Caco-2 (cell line): ENCODE measurements around the gene IL18. TPM values are rescaled to one million over a fixed set of nuclear protein-coding genes. Genes with fewer than 3 reads are reported as not detected.

ENCODE experiments used
- BruUV-seq: library from RNA; stranded (reverse); fragments of 400-500 nt; replicated peaks from 2 replicates; lab custom pipeline; 2021; lab: Mats Ljungman, UMichigan
- CTCF ChIA-PET: fragments of 300-600 bp; sonication (Branson Sonifier 250); formaldehyde crosslinking; loops from one replicate; lab custom pipeline; 2022; ENCODE audit warnings: antibody characterized with exemption; lab: Charles Lee
- POLR2A ChIA-PET: fragments of 300-600 bp; sonication (Branson Sonifier 250); formaldehyde crosslinking; loops from one replicate; lab custom pipeline; 2022; ENCODE audit warnings: antibody characterized with exemption; lab: Charles Lee
- DNase-seq, 2 experiments: peaks; one replicate each; pipeline versions ENCODE4 v3.0.0 to v3.0.0-alpha.2; 2020 to 2022
- H3K27me3 ChIP-seq: replicated peaks from 2 replicates; pipeline ENCODE4 v1.6.0; 2011; ENCODE audit warnings: low read length; ENCODE audit not compliant: control insufficient read depth, insufficient read depth
- H3K36me3 ChIP-seq: 2 replicates; pipeline ENCODE4 v1.5.1; 2011; ENCODE audit warnings: low read length; ENCODE audit not compliant: control insufficient read depth, insufficient read depth
- H3K4me1 ChIP-seq: fragments of 250-450 bp; sonication (Bioruptor Pico); 2 replicates; pipeline ENCODE4 v1.5.1; 2020; ENCODE audit warnings: mild to moderate bottlenecking
- H3K4me3 ChIP-seq: 2 replicates; pipeline ENCODE4 v1.5.1; 2011; ENCODE audit warnings: low read depth, mild to moderate bottlenecking, control low read depth, low read length
- H3K9me3 ChIP-seq: fragments of 250-450 bp; sonication (Bioruptor Pico); 2 replicates; pipeline ENCODE4 v1.5.1; 2020; ENCODE audit warnings: mild to moderate bottlenecking, moderate library complexity
- H3K27ac Mint-ChIP-seq: one replicate; pipeline ENCODE4 v1.8.0; 2022; ENCODE audit warnings: mixed read lengths; ENCODE audit not compliant: unreplicated experiment
- H3K27me3 Mint-ChIP-seq: one replicate; pipeline ENCODE4 v1.8.0; 2022; ENCODE audit warnings: mixed read lengths; ENCODE audit not compliant: insufficient read depth, unreplicated experiment
- H3K36me3 Mint-ChIP-seq: one replicate; pipeline ENCODE4 v1.8.0; 2022; ENCODE audit warnings: mild to moderate bottlenecking, mixed read lengths; ENCODE audit not compliant: insufficient read depth, unreplicated experiment
- H3K4me1 Mint-ChIP-seq: one replicate; pipeline ENCODE4 v1.8.0; 2022; ENCODE audit warnings: low read depth, mixed read lengths; ENCODE audit not compliant: unreplicated experiment
- H3K4me3 Mint-ChIP-seq: one replicate; pipeline ENCODE4 v1.8.0; 2022; ENCODE audit warnings: mild to moderate bottlenecking, moderate library complexity, mixed read lengths; ENCODE audit not compliant: unreplicated experiment
- H3K9me3 Mint-ChIP-seq: one replicate; pipeline ENCODE4 v1.8.0; 2022; ENCODE audit warnings: mixed read lengths; ENCODE audit not compliant: unreplicated experiment
- intact Hi-C: fragments of 100-400 bp; cut with micrococcal nuclease; formaldehyde crosslinking; loops from one replicate; pipeline ENCODE4 v1.10.0; 2022; ENCODE audit not compliant: unreplicated experiment
- total RNA-seq: library from RNA; stranded (reverse); gene quantifications from 2 replicates; pipeline ENCODE4 v1.2.3, GENCODE V29; 2022
- TF ChIP-seq, protein P1 (sequence below), 2 experiments: fragments of 200-600 bp in 1 of 2; IDR thresholded peaks; 1 replicate in 1 of 2; 2 replicates in 1 of 2; pipeline versions ENCODE4 v1.5.1 to v1.8.0; 2011 to 2022; ENCODE audit warnings: antibody characterized with exemption in 1 of 2, control low read depth in 1 of 2, inconsistent platforms in 1 of 2, low read depth in 1 of 2, low read length in 1 of 2, mild to moderate bottlenecking in 1 of 2, moderate library complexity in 1 of 2; ENCODE audit not compliant: insufficient read depth in 1 of 2, severe bottlenecking in 1 of 2, unreplicated experiment in 1 of 2

Gene IL18
- total RNA-seq, 1 experiment from 2014 or later, result 36.5 TPM

DNA sequence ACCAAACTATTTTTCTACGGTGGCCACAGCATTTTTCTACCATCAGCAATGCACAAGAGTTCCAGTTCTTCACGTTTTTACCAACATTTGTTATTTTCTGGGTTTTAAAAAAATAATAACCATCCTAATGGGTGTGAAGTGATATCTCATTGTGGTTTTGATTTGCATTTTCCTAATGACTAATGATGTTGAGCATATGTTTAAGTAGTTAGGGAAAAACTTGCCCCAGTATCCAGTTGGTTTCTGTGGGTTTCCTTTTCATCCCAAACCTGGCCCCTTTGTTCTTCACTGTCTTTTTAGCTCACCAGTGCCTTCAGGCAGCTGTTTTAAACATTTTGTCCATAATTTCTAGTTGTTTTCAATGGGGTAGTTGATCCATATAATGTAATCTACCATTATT is 47.6 kb upstream of the IL18 start:
- POLR2A ChIA-PET, result no interaction called here
- Histone ChIP-seq H3K4me1 (peaks cover 13% of the 10 kb centered on the region), H3K36me3 (no peaks in the 10 kb centered on the region), H3K27me3 (no peaks in the 10 kb centered on the region), H3K4me3 (no peak overlapping the region), H3K9me3 (0 out of 2 replicates have a peak, but pooled peaks cover 5% of the 10 kb centered on the region)
- Mint-ChIP-seq H3K36me3 (no peaks in the 10 kb centered on the region), H3K27me3 (peaks cover 6% of the 10 kb centered on the region), H3K9me3 (no peaks in the 10 kb centered on the region), H3K4me1 (peaks cover 13% of the 10 kb centered on the region), H3K27ac (no peak overlapping the region), H3K4me3 (no peak overlapping the region)
- TF ChIP-seq, protein P1, sequence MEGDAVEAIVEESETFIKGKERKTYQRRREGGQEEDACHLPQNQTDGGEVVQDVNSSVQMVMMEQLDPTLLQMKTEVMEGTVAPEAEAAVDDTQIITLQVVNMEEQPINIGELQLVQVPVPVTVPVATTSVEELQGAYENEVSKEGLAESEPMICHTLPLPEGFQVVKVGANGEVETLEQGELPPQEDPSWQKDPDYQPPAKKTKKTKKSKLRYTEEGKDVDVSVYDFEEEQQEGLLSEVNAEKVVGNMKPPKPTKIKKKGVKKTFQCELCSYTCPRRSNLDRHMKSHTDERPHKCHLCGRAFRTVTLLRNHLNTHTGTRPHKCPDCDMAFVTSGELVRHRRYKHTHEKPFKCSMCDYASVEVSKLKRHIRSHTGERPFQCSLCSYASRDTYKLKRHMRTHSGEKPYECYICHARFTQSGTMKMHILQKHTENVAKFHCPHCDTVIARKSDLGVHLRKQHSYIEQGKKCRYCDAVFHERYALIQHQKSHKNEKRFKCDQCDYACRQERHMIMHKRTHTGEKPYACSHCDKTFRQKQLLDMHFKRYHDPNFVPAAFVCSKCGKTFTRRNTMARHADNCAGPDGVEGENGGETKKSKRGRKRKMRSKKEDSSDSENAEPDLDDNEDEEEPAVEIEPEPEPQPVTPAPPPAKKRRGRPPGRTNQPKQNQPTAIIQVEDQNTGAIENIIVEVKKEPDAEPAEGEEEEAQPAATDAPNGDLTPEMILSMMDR (IDR thresholded peaks at IDR 0.05; ENCODE audit: insufficient read depth in 1 of 2, low read depth in 1 of 2, low read length in 1 of 2, severe bottlenecking in 1 of 2, unreplicated experiment in 1 of 2), result no peak
- no peak for DNase-seq
- no TSS peak for BruUV-seq
- CTCF ChIA-PET, result no interaction called here
- intact Hi-C loops, result loop anchor here (10.0 kb wide), 1 partner anchor 243 kb away; no protein-coding TSS in a partner anchor

DNA sequence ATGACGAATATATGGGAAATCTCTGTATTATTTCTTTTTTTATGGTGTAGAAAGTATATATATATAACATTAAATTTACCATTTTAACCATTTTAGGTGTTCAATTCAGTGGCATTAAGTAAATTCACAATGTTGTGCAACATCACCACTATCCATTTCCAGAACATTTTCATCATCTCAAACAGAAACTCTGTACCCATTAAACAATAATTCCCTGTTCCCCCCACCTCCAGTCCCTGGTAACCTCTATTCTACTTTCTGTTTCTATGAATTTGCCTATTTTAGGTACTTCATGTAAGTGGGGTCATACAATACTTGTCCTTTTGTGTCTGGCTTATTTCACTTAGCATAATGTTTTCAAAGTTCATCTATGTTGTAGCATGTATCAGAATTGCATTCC is 47.0 kb upstream of the IL18 start:
- H3K9me3 Mint-ChIP-seq, result no peaks in the 10 kb centered on the region
- Histone ChIP-seq H3K9me3 (0 out of 2 replicates have a peak, but pooled peaks cover 8% of the 10 kb centered on the region), H3K36me3 (no peaks in the 10 kb centered on the region), H3K4me1 (peaks cover 13% of the 10 kb centered on the region), H3K4me3 (no peak overlapping the region), H3K27me3 (no peaks in the 10 kb centered on the region)
- ChIA-PET POLR2A (no interaction called here), CTCF (no interaction called here)
- no peak for DNase-seq
- intact Hi-C loops, result loop anchor here (10.0 kb wide), 1 partner anchor 244 kb away; no protein-coding TSS in a partner anchor
- no TSS peak for BruUV-seq
- TF ChIP-seq, protein P1 (IDR thresholded peaks at IDR 0.05; ENCODE audit: insufficient read depth in 1 of 2, low read depth in 1 of 2, low read length in 1 of 2, severe bottlenecking in 1 of 2, unreplicated experiment in 1 of 2), result no peak
- peaks cover 7% of the 10 kb centered on the region for H3K4me1 Mint-ChIP-seq
- H3K4me3 Mint-ChIP-seq, result no peak overlapping the region
- peaks cover 6% of the 10 kb centered on the region for H3K27me3 Mint-ChIP-seq
- H3K36me3 Mint-ChIP-seq, result no peaks in the 10 kb centered on the region
- H3K27ac Mint-ChIP-seq, result no peak overlapping the region

DNA sequence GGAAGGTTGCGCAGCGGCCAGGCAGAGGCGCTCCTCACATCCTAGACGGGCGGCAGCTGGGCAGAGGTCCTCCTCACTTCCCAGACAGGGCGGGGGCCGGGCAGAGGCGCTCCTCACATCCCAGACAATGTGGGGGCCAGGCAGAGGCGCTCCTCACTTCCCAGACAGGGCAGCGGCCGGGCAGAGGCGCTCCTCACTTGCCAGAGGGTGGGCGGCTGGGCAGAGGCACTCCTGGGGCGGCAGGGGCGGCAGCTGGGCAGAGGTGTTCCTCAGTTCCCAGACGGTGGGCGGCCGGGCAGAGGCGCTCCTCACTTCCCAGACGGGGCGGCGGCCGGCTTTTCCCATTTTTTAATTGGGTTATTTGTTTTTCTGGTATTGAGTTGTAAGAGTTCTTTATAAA is 42.2 kb upstream of the IL18 start:
- Mint-ChIP-seq H3K27ac (no peak overlapping the region), H3K9me3 (no peaks in the 10 kb centered on the region), H3K4me3 (no peak overlapping the region), H3K4me1 (no peaks in the 10 kb centered on the region), H3K36me3 (no peaks in the 10 kb centered on the region), H3K27me3 (peaks cover 8% of the 10 kb centered on the region)
- no peaks in the 10 kb centered on the region for H3K36me3 ChIP-seq
- H3K9me3 ChIP-seq, result 0 out of 2 replicates have a peak, but pooled peaks cover 8% of the 10 kb centered on the region
- no TSS peak for BruUV-seq
- CTCF ChIA-PET, result no interaction called here
- H3K27me3 ChIP-seq, result no peaks in the 10 kb centered on the region
- no peak for DNase-seq
- TF ChIP-seq, protein P1 (IDR thresholded peaks at IDR 0.05; ENCODE audit: insufficient read depth in 1 of 2, low read depth in 1 of 2, low read length in 1 of 2, severe bottlenecking in 1 of 2, unreplicated experiment in 1 of 2), result no peak
- no peak overlapping the region for H3K4me3 ChIP-seq
- no peaks in the 10 kb centered on the region for H3K4me1 ChIP-seq
- POLR2A ChIA-PET, result no interaction called here
- intact Hi-C loops, result no loop called here
